ENCODE measurements around the gene CRTC2. TPM values are rescaled to one million over a fixed set of nuclear protein-coding genes. Genes with fewer than 3 reads are reported as not detected.

CRTC2 gene
- total RNA-seq, 2 donors from 2014 or later, result 17.3 to 19.6 TPM

- intact Hi-C loops (cut with DNase I), result no loop called here
- DNase-seq (no peak), ATAC-seq (no peak)
Measured at GRCh38 chr1:153956997-153957715, 1.3 kb downstream of the CRTC2 start.

- DNase-seq (no peak), ATAC-seq (no peak)
- intact Hi-C loops (cut with DNase I), result no loop called here
Measured at GRCh38 chr1:153954826-153955225, 3.6 kb downstream of the CRTC2 start.

GRCh38 chr1:153953859-153954365, 4.5 kb downstream of the CRTC2 start:
- no peak for ATAC-seq
- no peak for DNase-seq
- intact Hi-C loops (cut with DNase I), result no loop called here

- ATAC-seq, result no peak
- no peak for DNase-seq
- intact Hi-C loops (cut with DNase I), result no loop called here
Measured at GRCh38 chr1:153951801-153952200, 6.6 kb downstream of the CRTC2 start.

GRCh38 chr1:153951183-153951582, 7.2 kb downstream of the CRTC2 start:
- DNase-seq, result no peak
- ATAC-seq, result no peak
- intact Hi-C loops (cut with DNase I), result no loop called here

GRCh38 chr1:153946622-153947241, 11.7 kb downstream of the CRTC2 start, which contains the start of gene DENND4B:
Gene DENND4B, minus strand, starts transcription at chr1:153946718. Its CDS starts 2,344 bp downstream, at chr1:153944374.
- DNase-seq, result peak; percentile 88
- ATAC-seq, result peak; percentile 83 to 89
- intact Hi-C loops (cut with DNase I), result loop anchor here in 1 of 2 donors (10.0 kb wide), 1 partner anchor 152 kb away; no protein-coding TSS in a partner anchor

GRCh38 chr1:153945795-153946621, 12.4 kb downstream of the CRTC2 start:
- ATAC-seq (peak; percentile 84 to 89), DNase-seq (peak; percentile 92)
- intact Hi-C loops (cut with DNase I), result loop anchor here in 1 of 2 donors (10.0 kb wide), 1 partner anchor 151 kb away; no protein-coding TSS in a partner anchor

GRCh38 chr1:153945131-153945794, 13.1 kb downstream of the CRTC2 start:
- intact Hi-C loops (cut with DNase I), result loop anchor here in 1 of 2 donors (10.0 kb wide), 1 partner anchor 150 kb away; no protein-coding TSS in a partner anchor
- ATAC-seq (peak; percentile 23 to 45), DNase-seq (peak; percentile 69)

GRCh38 chr1:153944827-153945117, 13.6 kb downstream of the CRTC2 start:
- intact Hi-C loops (cut with DNase I), result loop anchor here in 1 of 2 donors (10.0 kb wide), 1 partner anchor 150 kb away; no protein-coding TSS in a partner anchor
- ATAC-seq (no peak), DNase-seq (no peak)

- intact Hi-C loops (cut with DNase I), result loop anchor here in 1 of 2 donors (10.0 kb wide), 1 partner anchor 149 kb away; no protein-coding TSS in a partner anchor
- no peak for DNase-seq
- ATAC-seq, result no peak
Measured at GRCh38 chr1:153944005-153944826, 14.2 kb downstream of the CRTC2 start.

- ATAC-seq (no peak), DNase-seq (no peak)
- intact Hi-C loops (cut with DNase I), result loop anchor here in 1 of 2 donors (10.0 kb wide), 1 partner anchor 148 kb away; no protein-coding TSS in a partner anchor
Measured at GRCh38 chr1:153942766-153943549, 15.5 kb downstream of the CRTC2 start.

- intact Hi-C loops (cut with DNase I), result loop anchor here in 1 of 2 donors (10.0 kb wide), 1 partner anchor 147 kb away; no protein-coding TSS in a partner anchor
- no peak for ATAC-seq
- no peak for DNase-seq
Measured at GRCh38 chr1:153941826-153942725, 16.3 kb downstream of the CRTC2 start.

GRCh38 chr1:153940756-153941155, 17.7 kb downstream of the CRTC2 start:
- ATAC-seq (no peak), DNase-seq (no peak)
- intact Hi-C loops (cut with DNase I), result loop anchor here in 1 of 2 donors (10.0 kb wide), 1 partner anchor 146 kb away; no protein-coding TSS in a partner anchor

GRCh38 chr1:153939476-153939875, 18.9 kb downstream of the CRTC2 start:
- ATAC-seq (no peak), DNase-seq (no peak)
- intact Hi-C loops (cut with DNase I), result no loop called here

- DNase-seq (no peak), ATAC-seq (no peak)
- intact Hi-C loops (cut with DNase I), result no loop called here
Measured at GRCh38 chr1:153938996-153939395, 19.4 kb downstream of the CRTC2 start.

- ATAC-seq (no peak), DNase-seq (no peak)
- intact Hi-C loops (cut with DNase I), result no loop called here
Measured at GRCh38 chr1:153937331-153937730, 21.1 kb downstream of the CRTC2 start.

Measured in left cardiac atrium (tissue), 4 donors.